ENCODE results near the gene INIP. TPM values are rescaled to one million over a fixed set of nuclear protein-coding genes. Genes with fewer than 3 reads are reported as not detected.
"Not testable (repeated sequence)": the region's sequence is repeated elsewhere in the genome, so short reads cannot be mapped to it uniquely, and the experiment has no call there.

The INIP gene
- total RNA-seq, 1 donor from 2014 or later: 17.1 TPM

DNA sequence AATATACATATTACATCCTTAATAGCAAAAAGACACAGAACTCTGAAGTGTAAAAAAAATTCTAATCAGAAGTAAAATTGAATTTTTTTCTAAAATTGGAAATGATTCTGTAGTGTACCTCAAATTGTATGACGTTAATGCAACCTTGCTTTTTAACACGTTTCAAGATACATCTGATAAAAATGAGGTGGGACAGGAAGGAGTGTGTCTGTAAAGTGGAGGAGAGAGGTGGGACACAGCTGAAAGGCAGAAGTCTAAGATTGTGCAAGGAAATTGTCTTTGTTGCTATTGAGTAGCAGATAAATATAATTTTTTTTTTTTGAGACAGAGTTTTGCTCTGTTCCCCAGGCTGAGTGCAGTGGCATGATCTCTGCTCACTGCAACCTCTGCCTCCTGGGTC, 17.0 kb upstream of the INIP start:
- FAIRE-seq (no peak), DNase-seq (ENCODE audit: low read depth) (no peak)
- H3K36me3 ChIP-seq (ENCODE audit: control insufficient read depth, insufficient read depth, low read length): no peaks in the 10 kb centered on the region
- no peak overlapping the region for H3K4me3 ChIP-seq (ENCODE audit: low read depth, low read length)
- TF ChIP-seq, protein P1, sequence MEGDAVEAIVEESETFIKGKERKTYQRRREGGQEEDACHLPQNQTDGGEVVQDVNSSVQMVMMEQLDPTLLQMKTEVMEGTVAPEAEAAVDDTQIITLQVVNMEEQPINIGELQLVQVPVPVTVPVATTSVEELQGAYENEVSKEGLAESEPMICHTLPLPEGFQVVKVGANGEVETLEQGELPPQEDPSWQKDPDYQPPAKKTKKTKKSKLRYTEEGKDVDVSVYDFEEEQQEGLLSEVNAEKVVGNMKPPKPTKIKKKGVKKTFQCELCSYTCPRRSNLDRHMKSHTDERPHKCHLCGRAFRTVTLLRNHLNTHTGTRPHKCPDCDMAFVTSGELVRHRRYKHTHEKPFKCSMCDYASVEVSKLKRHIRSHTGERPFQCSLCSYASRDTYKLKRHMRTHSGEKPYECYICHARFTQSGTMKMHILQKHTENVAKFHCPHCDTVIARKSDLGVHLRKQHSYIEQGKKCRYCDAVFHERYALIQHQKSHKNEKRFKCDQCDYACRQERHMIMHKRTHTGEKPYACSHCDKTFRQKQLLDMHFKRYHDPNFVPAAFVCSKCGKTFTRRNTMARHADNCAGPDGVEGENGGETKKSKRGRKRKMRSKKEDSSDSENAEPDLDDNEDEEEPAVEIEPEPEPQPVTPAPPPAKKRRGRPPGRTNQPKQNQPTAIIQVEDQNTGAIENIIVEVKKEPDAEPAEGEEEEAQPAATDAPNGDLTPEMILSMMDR (IDR thresholded peaks at IDR 0.05; ENCODE audit: insufficient read depth, low read length, severe bottlenecking): no peak
- no peaks in the 10 kb centered on the region for H3K27me3 ChIP-seq (ENCODE audit: control insufficient read depth, insufficient read depth, low read length)

DNA sequence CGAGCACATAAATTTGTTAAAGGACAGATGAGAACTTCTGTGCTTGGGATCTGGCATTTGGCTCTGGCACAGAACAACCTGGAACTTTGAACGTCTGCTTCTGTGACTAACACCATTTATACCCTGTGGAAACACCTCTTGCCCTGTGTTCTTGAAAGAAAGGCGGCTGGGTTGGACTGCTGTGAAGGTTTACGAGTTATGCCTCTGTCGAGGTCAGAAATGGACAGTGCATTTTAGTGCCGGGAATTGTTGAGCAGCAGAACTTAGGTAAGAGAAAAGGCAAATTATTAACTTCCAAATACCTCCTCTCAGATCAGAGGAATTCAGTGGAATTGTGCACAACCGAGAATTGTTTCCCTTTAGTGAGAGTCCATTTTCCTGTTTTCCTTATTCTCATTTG, 14.1 kb upstream of the INIP start:
- FAIRE-seq (no peak), DNase-seq (ENCODE audit: low read depth) (no peak)
- Histone ChIP-seq H3K27me3 (ENCODE audit: control insufficient read depth, insufficient read depth, low read length) (no peaks in the 10 kb centered on the region), H3K36me3 (ENCODE audit: control insufficient read depth, insufficient read depth, low read length) (no peaks in the 10 kb centered on the region), H3K4me3 (ENCODE audit: low read depth, low read length) (no peak overlapping the region)
- TF ChIP-seq, protein P1 (IDR thresholded peaks at IDR 0.05; ENCODE audit: insufficient read depth, low read length, severe bottlenecking): no peak

DNA sequence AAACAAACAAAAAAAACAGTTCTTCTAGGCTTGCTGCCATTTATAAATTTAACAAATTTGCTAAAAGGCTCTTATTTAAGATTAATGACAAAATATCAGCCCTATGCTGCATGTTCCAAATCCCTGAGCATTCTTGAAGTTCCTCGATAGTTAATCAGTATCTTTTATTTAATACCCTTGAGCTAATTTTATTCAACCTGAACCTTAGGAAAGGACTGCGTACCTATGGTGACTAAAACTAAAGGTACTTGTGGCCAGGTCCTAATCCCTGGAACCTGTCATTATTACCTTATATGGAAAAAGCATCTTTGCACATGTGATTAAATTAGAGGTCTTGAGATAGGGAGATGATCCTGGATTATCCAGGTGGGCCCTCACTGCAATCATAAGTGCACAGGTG, 10.5 kb upstream of the INIP start:
- TF ChIP-seq, protein P1 (IDR thresholded peaks at IDR 0.05; ENCODE audit: insufficient read depth, low read length, severe bottlenecking): no peak
- H3K27me3 ChIP-seq (ENCODE audit: control insufficient read depth, insufficient read depth, low read length): no peaks in the 10 kb centered on the region
- H3K36me3 ChIP-seq (ENCODE audit: control insufficient read depth, insufficient read depth, low read length): no peaks in the 10 kb centered on the region
- DNase-seq (ENCODE audit: low read depth) (no peak), FAIRE-seq (no peak)
- H3K4me3 ChIP-seq (ENCODE audit: low read depth, low read length): no peak overlapping the region

DNA sequence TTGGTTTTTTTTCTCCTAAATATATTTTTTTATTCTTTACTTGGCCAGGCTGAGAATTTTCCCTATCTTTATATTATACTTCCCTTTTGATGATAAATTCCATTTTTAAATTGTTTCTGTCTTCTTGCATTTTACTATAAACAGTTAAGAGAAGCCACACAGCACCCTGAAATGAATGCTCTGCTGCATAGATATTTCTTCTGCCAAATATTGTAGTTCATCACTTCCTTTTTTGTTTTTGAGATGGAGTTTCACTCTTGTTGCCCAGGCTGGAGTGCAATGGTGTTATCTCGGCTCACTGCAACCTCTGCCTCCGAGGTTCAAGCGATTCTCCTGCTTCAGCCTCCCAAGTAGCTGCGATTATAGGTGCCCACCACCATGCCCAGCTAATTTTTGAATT, 8.5 kb upstream of the INIP start:
- Histone ChIP-seq H3K36me3 (ENCODE audit: control insufficient read depth, insufficient read depth, low read length) (no peaks in the 10 kb centered on the region), H3K27me3 (ENCODE audit: control insufficient read depth, insufficient read depth, low read length) (no peaks in the 10 kb centered on the region), H3K4me3 (ENCODE audit: low read depth, low read length) (no peak overlapping the region)
- DNase-seq (ENCODE audit: low read depth): no peak
- TF ChIP-seq, protein P1 (IDR thresholded peaks at IDR 0.05; ENCODE audit: insufficient read depth, low read length, severe bottlenecking): no peak
- no peak for FAIRE-seq

DNA sequence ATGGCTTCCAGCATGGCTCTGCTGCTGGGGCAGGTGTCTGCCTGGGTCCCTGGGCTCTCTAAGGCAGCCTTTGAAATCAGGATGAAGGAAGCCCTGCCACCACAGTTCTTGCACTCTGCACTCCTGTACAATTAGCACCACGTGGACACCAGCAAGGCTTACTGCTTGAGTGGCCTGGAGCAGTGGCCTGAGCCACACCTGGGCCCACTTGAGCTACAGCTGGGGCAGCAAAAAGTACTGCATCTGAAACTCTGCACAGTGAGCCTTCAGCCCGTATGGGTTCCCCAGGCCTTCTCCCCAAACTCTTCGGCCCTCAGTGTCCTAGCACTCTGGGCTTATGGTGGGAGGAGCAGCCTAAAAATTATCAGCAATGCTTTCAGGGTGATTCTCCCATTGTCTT, 8.0 kb upstream of the INIP start:
- Histone ChIP-seq H3K4me3 (ENCODE audit: low read depth, low read length) (no peak overlapping the region), H3K36me3 (ENCODE audit: control insufficient read depth, insufficient read depth, low read length) (no peaks in the 10 kb centered on the region), H3K27me3 (ENCODE audit: control insufficient read depth, insufficient read depth, low read length) (no peaks in the 10 kb centered on the region)
- DNase-seq (ENCODE audit: low read depth) (no peak), FAIRE-seq (no peak)
- TF ChIP-seq, protein P1 (IDR thresholded peaks at IDR 0.05; ENCODE audit: insufficient read depth, low read length, severe bottlenecking): no peak

DNA sequence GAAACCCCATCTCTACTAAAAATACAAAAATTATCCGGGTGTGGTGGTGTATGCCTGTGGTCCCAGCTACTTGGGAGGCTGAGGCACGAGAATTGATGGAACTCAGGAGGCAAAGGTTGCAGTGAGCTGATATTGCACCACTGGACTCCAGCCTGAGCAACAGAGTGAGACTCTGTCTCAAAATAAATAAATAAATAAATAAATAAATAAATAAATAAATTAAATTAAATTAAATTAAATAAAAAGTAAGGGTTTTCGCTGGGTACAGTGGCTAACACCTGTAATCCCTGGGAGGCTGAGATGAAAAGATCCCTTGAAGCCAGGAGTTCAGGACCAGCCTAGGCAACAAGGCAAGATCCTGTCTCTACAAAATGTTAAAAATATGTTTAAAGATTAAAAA, 4.8 kb upstream of the INIP start:
- FAIRE-seq; H3K36me3 ChIP-seq (ENCODE audit: control insufficient read depth, insufficient read depth, low read length); H3K27me3 ChIP-seq (ENCODE audit: control insufficient read depth, insufficient read depth, low read length): not testable (repeated sequence)

More for the DNA sequence above, 4.8 kb upstream of the INIP start:
- H3K4me3 ChIP-seq (ENCODE audit: low read depth, low read length); DNase-seq (ENCODE audit: low read depth): not testable (repeated sequence)
